Neural cell (in vitro differentiated cells): Measurements from ENCODE around the gene TXNDC11.

Source experiments
- EP300 ChIP-seq: fragments of 450-650 bp; conservative IDR thresholded peaks from 2 replicates; pipeline ENCODE4 v1.6.1; 2014; ENCODE audit warnings: antibody characterized with exemption, mild to moderate bottlenecking, moderate library complexity; ENCODE audit not compliant: poor library complexity, severe bottlenecking
- POLR2AphosphoS5 ChIP-seq: IDR thresholded peaks from 2 replicates; pipeline ENCODE4 v1.6.1; 2012
- TF ChIP-seq, protein P1 (sequence below): fragments of 450-650 bp; IDR thresholded peaks from 2 replicates; pipeline ENCODE4 v1.5.1; 2014; ENCODE audit warnings: antibody characterized with exemption, mild to moderate bottlenecking, moderate library complexity; ENCODE audit not compliant: poor library complexity, severe bottlenecking

- TF ChIP-seq, protein P1, sequence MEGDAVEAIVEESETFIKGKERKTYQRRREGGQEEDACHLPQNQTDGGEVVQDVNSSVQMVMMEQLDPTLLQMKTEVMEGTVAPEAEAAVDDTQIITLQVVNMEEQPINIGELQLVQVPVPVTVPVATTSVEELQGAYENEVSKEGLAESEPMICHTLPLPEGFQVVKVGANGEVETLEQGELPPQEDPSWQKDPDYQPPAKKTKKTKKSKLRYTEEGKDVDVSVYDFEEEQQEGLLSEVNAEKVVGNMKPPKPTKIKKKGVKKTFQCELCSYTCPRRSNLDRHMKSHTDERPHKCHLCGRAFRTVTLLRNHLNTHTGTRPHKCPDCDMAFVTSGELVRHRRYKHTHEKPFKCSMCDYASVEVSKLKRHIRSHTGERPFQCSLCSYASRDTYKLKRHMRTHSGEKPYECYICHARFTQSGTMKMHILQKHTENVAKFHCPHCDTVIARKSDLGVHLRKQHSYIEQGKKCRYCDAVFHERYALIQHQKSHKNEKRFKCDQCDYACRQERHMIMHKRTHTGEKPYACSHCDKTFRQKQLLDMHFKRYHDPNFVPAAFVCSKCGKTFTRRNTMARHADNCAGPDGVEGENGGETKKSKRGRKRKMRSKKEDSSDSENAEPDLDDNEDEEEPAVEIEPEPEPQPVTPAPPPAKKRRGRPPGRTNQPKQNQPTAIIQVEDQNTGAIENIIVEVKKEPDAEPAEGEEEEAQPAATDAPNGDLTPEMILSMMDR: no peak
- TF ChIP-seq EP300: no peak
- no peak for TF ChIP-seq POLR2AphosphoS5
These were observed 44.4 kb downstream of the TXNDC11 start for GRCh38 chr16:11698271-11698689.
